ENCODE results near the gene RNU4-1.
"Not testable (repeated sequence)": the region's sequence is repeated elsewhere in the genome, so short reads cannot be mapped to it uniquely, and the experiment has no call there.

Gene RNU4-1

DNA sequence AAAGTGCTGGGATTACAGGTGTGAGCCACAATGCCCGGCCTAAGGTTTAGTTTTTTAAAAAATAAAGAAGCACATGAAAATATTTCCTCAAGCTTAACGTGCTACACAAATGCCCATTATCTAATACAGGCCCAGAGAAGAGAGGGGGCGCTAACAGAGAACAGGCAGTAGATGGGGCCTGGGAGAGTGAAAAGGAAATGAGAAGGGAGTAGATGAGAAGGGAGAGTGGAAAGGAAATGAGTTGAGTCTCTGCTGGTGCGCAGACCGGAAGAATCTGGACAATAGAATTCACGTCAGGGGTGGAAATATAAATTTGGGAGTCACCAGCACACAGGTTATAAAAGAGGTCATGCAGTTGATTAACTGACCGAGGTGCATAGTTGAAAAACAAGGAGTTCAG lies 38.2 kb downstream of the RNU4-1 start:
- H3K4me3 Mint-ChIP-seq = peak overlapping the region; percentile 45
- H3K36me3 Mint-ChIP-seq (ENCODE audit: low read depth) = peaks cover 40% of the 10 kb centered on the region
- no peaks in the 10 kb centered on the region for H3K27me3 Mint-ChIP-seq (ENCODE audit: low read depth)
- H3K27ac Mint-ChIP-seq = peak overlapping the region; percentile 81
- peaks cover 65% of the 10 kb centered on the region for H3K4me1 Mint-ChIP-seq (ENCODE audit: low read depth)
- H3K9me3 Mint-ChIP-seq = no peaks in the 10 kb centered on the region

DNA sequence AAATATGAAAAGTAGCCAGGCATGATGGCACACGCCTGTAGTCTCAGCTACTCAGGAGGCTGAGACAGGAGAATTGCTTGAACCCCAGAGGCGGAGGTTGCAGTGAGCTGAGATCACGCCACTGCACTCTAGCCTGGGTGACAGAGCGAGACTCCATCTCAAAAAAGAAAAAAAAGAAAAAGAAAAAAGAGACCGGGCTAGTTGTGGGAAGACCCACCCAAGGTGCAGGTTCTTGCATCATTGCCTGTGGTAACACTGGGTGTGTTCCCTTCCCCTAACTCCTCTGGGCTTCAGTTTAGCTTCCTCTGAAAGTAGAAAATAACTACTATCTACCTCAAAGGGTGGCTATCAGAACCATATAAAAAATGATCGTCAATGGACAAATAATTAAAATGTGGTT lies 39.7 kb downstream of the RNU4-1 start:
- H3K9me3 Mint-ChIP-seq; H3K27me3 Mint-ChIP-seq (ENCODE audit: low read depth): not testable (repeated sequence)
- H3K27ac Mint-ChIP-seq = peak overlapping the region; percentile 85
- peak overlapping the region; percentile 71 for H3K4me3 Mint-ChIP-seq
- peaks cover 48% of the 10 kb centered on the region for H3K36me3 Mint-ChIP-seq (ENCODE audit: low read depth)
- H3K4me1 Mint-ChIP-seq (ENCODE audit: low read depth) = peaks cover 68% of the 10 kb centered on the region

DNA sequence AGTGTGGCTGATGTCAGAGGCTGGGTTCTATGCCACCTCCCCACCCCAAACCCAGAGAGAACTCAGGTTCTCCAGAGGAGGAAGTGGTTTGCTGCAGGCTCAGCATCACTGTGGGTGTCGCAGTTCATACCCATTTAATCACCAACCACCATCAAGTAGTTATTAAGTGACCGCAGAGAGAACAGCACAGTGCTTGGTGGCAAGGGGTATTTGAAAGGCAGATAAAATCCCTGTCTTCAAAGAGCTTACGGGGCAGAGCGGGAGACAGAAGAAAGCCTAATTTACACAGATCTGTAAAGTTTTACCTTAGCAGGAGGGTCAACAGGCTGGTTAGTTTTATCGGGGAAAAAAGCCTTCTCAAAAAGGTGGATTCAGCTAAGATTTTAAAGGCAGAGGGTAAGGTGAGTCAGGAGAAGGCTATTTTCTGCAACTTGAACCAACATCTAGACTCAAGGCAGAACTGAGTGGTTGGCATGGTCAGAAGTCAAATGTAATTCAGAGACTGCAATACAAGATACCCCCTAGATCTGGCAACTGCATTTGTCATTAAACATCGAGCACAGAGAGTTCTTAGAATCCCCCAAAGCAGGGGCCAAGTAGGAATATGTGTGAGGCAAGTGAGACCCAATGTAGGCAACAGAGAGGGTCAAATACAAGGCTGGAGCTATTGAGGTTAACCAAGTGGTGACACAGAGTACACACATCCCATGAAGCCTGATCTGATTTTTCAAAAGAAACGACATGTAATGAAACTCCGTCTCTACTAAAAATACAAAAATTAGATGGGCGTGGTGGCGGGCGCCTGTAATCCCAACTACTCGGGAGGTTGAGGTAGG lies 40.7 kb downstream of the RNU4-1 start:
- H3K9me3 Mint-ChIP-seq = no peaks in the 10 kb centered on the region
- peak overlapping the region; percentile 71 for H3K4me3 Mint-ChIP-seq
- peak overlapping the region; percentile 85 for H3K27ac Mint-ChIP-seq
- peaks cover 72% of the 10 kb centered on the region for H3K4me1 Mint-ChIP-seq (ENCODE audit: low read depth)
- H3K36me3 Mint-ChIP-seq (ENCODE audit: low read depth) = peaks cover 54% of the 10 kb centered on the region
- no peaks in the 10 kb centered on the region for H3K27me3 Mint-ChIP-seq (ENCODE audit: low read depth)

DNA sequence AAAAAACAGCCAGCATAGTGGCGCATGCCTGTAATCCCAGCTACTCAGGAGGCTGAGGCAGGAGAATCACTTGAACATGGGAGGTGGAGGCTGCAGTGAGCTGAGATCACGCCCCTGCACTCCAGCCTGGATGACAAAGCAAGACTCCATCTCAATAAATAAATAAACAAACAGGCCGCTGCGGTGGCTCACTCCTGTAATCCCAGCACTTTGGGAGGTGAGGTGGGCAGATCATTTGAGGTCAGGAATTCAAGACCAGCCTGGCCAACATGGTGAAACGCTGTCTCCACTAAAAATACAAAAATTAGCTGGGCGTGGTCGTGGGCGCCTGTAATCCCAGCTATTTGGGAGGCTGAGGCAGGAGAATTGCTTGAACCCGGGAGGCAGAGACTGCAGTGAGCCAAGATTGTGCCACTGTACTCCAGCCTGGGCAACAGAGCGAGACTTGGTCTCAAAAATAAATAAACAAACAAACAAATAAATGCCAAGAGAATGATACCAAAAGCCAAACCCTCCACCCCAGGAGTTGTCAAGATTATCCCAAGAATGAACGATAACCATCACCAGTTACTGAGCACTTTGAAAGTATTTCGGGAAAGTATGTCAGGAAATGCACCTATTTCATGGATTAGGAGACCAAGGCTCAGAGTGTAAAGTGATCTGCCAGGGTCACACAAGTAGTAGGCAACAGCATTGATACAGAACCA lies 41.5 kb downstream of the RNU4-1 start:
- Mint-ChIP-seq H3K4me3 (peak overlapping the region; percentile 71), H3K36me3 (ENCODE audit: low read depth) (peaks cover 52% of the 10 kb centered on the region), H3K27ac (peak overlapping the region; percentile 85), H3K4me1 (ENCODE audit: low read depth) (peaks cover 73% of the 10 kb centered on the region)
- not testable (repeated sequence) for H3K9me3 Mint-ChIP-seq; H3K27me3 Mint-ChIP-seq (ENCODE audit: low read depth)

DNA sequence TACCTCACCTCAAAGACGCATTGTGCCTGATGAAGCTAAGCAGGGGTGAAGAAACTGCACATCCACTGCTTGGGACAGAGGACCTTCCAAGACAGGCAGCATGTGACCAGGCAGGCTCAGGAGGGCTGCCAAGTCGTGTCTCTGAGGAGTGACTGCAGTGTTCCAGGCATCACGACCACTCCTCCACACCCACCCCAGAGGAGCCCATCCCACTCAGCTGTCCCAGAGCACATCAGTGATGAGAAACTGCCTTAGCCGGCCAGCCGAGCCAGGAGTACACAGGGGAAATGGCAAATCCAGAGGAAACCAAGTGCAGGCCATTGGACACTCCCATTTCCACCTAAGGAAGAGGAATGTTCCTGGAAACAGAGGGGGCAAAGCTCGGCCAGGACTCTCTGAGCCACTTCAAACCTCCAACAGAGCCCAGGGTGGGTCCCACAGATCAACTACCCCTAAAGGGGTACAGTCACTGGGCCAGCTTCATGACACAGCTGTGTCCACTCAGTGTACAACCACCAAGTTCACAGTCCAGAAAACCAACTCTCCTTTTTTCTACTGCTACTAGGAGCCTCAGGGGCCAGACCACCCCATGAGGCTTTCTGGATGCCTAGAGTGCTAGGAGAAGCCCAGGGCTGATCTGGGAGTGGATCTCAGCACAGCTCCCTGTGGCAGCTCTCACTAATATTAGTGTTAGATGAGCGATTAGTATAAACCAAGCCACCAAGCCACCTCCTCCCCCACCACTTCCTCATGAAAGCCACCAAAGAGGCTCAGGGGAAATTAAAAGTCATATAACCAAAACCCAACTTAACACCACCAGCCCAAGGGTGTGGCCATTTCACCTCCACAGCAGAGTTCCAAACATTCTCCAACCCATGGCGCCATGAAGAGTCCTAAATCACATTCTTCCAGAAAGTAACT lies 42.9 kb downstream of the RNU4-1 start:
- Mint-ChIP-seq H3K27me3 (ENCODE audit: low read depth) (no peaks in the 10 kb centered on the region), H3K36me3 (ENCODE audit: low read depth) (peaks cover 46% of the 10 kb centered on the region), H3K27ac (peak overlapping the region; percentile 92), H3K4me1 (ENCODE audit: low read depth) (peaks cover 67% of the 10 kb centered on the region), H3K4me3 (peak overlapping the region; percentile 78), H3K9me3 (no peaks in the 10 kb centered on the region)

DNA sequence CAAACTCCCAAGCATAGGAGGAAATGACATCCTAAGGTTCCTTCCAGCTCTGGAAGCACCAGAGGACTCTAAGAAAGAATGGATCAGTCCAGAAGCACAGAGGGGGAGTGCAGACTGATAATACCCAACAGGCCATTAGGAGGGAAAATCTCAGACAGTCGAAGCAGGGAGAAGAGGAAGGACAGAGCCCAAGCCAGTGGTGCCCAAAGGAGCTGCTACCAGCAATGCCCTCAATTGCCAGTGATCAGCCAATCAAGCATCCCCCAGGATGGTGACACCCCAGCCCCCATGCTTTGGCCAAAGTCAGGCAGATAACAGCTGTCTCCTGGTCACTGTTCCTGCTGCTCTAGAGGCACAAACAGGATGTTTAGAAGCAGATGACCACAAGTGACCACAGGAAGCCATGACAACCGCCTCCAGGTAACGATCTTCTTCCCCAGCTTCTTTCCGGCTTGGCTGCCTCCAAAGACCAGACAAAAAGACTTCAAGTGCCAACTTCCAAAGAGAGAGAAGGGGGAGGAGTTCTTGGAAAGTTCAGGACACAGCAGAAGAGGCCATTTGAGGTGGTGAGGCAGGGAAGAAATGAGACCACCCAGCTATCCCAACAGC lies 43.7 kb downstream of the RNU4-1 start:
- Mint-ChIP-seq H3K27ac (peak overlapping the region; percentile 92), H3K4me1 (ENCODE audit: low read depth) (peaks cover 64% of the 10 kb centered on the region), H3K4me3 (peak overlapping the region; percentile 78), H3K27me3 (ENCODE audit: low read depth) (no peaks in the 10 kb centered on the region), H3K36me3 (ENCODE audit: low read depth) (peaks cover 43% of the 10 kb centered on the region), H3K9me3 (no peaks in the 10 kb centered on the region)

DNA sequence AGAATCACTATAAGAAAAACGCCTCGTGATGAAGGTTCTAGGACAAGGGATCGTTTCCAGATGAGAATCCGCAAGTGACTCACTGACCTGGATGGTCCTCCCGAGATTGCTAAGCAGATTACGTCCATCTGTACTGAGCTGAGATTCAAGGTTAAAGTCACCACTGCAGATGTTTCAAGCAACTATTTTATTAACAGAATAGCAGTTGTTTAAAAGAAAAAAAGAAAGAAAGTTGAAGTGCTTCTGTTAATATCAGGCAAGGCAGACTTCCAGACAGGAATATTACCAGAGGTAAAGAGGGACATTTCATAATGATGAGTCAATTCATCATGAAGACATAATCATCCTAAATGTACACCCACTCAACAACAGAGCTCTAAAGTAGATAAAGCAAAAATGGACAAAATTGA lies 45.4 kb downstream of the RNU4-1 start:
- H3K4me1 Mint-ChIP-seq (ENCODE audit: low read depth) = peaks cover 62% of the 10 kb centered on the region
- H3K27me3 Mint-ChIP-seq (ENCODE audit: low read depth) = no peaks in the 10 kb centered on the region
- H3K27ac Mint-ChIP-seq = peak overlapping the region; percentile 6
- peaks cover 40% of the 10 kb centered on the region for H3K36me3 Mint-ChIP-seq (ENCODE audit: low read depth)
- H3K9me3 Mint-ChIP-seq = no peaks in the 10 kb centered on the region
- peak overlapping the region; percentile 11 for H3K4me3 Mint-ChIP-seq

DNA sequence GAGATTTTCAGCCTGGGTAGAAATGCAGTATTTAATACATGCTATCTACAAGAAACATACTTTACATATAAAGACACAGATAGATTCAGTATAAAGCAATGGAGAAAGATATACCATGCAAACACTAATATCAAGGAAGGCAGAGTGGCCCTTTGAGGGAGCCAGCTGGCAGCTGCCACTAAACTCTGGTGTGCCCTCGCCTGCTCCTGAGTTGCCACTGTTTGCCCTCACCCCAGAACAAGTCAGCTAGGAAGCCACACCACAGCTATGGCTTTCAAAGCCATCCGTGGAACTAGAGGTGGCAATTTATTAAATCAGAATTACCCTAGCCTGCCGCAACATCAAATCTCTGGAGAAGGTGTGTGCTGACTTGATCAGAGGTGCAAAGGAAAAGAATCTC lies 45.9 kb downstream of the RNU4-1 start:
- Mint-ChIP-seq H3K27me3 (ENCODE audit: low read depth) (no peaks in the 10 kb centered on the region), H3K27ac (peak overlapping the region; percentile 6), H3K4me3 (no peak overlapping the region), H3K9me3 (no peaks in the 10 kb centered on the region), H3K36me3 (ENCODE audit: low read depth) (peaks cover 39% of the 10 kb centered on the region), H3K4me1 (ENCODE audit: low read depth) (peaks cover 59% of the 10 kb centered on the region)

DNA sequence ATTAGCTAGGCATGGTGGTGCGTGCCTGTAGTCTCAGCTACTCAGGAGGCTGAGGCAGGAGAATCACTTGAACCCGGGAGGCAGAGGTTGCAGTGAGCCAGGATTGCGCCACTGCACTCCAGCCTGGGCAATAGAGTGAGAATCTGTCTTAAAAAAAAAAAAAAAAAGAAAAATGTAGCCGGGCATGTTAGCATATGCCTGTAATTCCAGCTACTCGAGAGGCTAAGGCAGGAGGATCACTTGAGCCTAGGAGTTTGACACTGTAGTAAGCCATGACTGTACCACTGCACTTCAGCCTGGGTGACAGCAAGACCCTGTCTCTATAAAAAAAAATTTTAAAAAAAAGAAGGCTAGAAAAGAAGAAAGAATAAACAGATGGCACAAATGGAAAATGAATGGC lies 46.3 kb downstream of the RNU4-1 start:
- not testable (repeated sequence) for H3K9me3 Mint-ChIP-seq; H3K4me3 Mint-ChIP-seq; H3K27ac Mint-ChIP-seq; H3K27me3 Mint-ChIP-seq (ENCODE audit: low read depth)
- peaks cover 59% of the 10 kb centered on the region for H3K4me1 Mint-ChIP-seq (ENCODE audit: low read depth)
- peaks cover 36% of the 10 kb centered on the region for H3K36me3 Mint-ChIP-seq (ENCODE audit: low read depth)
